ENCODE measurements around the gene MYO9B.
A peak's percentile ranks its signal among the peaks of the same experiment; 100 is the strongest.

MYO9B gene

DNA sequence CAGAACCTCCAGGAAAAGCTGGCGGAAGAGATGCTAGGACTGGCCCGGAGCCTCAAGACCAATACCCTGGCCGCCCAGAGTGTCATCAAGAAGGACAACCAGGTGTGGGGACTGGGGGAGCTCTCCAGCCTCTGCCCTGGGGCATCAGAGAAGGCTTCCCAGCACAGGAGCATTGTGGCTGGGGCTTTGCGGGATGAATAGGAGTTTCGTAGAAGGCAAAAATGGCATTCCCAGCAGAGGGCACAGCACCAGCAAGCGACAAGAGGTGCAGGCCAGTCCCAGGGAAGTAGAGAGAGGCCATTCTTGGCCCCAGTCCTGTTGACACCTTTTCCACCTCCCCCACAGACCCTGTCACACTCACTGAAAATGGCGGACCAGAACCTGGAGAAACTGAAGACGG, 143.7 kb downstream of the MYO9B start:
- no peak for DNase-seq

DNA sequence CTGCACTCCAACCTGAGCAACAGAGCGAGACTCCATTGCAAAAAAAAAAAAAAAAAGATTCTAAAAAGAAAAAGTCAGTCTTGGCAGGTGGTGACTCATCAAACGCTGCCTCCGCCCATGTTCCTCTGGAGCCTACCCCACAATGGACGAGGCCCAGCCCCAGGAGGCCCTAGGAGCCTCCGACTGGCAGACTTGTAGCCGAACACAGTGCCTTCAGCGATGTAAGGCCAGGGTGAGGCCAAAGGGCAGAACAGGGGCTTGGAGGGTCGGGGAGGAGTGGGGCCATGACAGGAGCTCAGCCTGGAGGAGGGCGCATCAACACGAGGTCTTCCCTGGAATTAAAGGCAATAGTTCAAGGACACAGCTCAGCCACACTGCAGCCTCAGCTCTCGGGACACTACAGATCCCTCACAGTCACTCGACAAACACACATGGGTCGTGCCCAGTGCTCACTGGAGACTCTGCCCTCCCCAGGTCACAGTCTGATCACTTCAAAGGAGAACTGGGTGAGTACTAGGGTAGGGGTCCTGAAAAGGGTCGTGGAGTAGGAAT, 144.7 kb downstream of the MYO9B start:
- DNase-seq, result no peak

DNA sequence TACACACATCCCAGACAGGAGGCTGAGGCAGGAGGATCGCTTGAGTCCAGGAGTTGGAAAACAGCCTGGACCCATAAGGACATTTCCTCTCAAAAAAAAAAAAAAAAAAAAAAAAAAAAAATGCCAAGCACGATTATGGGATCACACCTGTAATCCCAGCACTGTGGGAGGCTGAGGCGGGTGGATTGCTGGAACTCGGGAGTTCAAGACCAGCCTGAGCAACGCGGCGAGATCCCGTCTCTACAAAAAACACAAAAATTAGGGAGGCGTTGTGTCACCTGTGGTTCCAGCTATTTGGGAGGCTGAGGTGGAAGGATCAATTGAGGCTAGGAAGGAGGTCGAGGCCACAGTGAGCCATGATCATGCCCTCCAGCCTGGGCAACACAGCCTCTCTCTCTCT, 149.5 kb downstream of the MYO9B start:
- DNase-seq, result no peak

DNA sequence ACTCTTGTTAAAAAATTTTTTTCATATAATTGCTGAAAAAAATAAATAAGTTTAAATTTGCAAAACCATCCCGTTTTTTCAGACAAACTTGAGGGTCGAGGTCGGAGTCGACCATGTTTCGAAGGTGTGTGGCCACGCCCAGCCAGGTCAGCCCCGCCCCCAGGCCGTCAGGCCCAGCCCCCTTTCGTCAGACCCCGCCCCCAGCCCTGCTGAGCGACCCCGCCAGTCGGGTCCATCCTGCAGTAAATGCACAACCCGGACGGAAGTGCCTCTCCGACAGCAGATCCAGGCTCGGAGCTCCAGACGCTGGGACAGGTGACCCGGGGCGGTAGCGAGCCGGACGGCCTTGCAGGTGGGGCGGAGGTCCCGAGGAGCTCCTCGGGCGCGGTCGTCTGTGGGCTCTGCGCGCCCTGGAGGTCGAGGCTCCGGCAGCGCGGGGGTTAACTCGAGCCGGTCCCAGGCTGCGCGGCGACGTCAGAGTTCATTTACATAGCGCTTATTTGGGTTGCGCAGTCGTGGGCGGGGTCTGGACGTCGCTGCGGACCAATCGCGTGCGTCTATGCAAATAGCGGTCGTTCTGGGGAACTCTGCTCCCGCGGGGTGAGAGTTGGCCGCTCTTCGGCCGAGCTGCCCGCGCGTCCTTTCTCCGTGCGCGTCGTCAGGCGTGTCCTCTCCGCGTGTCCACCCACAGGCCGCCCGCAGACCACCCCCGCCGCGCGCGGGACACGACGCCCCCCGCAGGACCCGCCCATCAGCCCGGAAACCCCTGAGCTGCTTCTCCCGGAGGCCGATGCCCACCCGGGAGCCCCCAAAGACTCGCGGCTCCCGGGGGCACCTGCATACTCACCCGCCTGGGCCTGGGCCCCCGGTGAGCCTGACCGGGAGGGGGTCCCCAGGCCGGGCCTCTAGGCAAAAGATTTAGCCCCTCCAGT, 150.7 kb downstream of the MYO9B start, which contains the start of gene OCEL1:
Gene OCEL1 (plus strand): TSS at position 225 of the 932 bp plus-strand sequence. CDS start 22 bp downstream, at position 247.
- DNase-seq, result peak; percentile 96

DNA sequence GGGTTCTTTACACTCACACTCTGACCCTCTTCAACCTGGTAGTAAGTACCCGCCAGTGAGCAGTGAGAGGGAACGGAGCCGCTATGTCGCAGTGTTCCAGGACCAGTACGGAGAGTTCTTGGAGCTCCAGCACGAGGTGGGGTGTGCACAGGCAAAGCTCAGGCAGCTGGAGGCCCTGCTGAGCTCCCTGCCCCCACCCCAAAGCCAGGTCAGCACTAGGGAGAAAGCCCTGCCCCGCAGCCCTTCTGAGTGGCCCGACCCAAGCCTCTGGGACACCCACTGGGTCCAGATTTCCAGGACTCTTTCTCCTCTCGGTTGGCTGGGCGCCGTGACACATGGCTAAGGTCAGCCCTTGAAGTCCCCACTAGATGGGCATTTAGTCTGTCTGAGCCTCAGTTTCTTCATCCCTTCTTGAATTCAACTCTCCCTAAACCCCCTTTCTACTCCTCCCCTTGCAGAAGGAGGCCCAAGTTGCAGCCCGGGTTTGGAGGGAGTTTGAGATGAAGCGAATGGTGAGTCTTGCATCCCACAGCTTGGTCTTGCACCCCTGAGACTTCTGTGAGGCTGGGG, 152.3 kb downstream of the MYO9B start:
- DNase-seq, result no peak

DNA sequence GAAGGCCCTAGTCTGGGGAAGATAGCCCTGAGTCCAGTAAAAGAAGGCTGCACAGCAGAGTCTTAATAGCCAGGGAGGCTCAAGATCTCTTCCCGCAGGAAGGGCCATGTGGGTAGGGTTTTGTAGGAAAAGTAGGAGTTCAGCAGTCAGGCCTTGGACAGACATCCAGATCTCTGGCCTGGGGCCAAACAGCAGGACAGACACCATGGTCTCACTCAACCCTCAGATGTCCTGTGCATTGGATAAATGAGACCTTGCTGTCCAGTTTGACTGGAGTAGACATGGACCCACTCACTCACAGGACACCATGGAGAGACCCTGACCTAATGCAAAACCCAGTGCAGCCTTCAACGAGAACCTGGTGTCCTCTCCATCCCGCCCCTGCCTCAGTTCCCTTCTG, 154.3 kb downstream of the MYO9B start:
- DNase-seq, result no peak

DNA sequence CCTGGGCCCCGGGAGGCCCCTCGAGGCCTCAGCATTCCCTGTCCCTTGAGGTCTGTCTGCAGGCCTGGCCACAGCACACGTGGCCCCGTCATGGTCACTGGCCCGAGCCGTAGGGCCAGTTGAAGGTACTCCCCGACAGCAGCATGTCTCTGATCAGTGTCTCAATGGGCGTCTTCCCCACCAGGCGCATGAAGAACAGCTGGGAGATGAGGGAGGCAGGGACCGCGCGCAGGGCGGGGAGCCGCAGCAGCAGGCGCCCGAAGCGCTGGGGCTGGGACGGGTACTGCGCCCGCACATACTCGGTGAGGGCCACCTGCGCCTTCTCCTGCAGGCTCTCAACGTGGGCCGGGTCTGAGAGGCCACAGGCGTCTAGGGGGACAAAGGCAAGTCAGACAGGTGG, 156.7 kb downstream of the MYO9B start:
- DNase-seq, result no peak

DNA sequence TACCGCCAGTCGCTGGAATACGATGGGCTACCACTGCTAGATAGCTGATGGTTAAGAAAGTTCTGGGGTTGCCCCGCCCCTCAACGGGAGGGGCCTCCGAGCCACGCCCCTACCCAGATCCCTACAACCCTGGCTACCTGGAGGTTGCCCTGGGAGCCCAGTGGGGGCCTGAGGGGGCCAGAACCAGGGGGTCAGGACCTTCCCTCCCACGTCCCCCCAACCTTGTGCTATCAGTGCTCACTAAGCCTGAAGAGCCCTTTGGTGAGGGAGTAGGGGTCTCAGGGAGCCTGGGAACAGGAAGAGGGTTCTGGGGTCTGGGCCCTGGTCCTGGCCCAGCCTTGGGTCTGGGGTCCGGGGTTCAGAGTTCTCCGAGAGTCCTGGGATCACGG, 159.3 kb downstream of the MYO9B start:
- DNase-seq, result peak; percentile 35

DNA sequence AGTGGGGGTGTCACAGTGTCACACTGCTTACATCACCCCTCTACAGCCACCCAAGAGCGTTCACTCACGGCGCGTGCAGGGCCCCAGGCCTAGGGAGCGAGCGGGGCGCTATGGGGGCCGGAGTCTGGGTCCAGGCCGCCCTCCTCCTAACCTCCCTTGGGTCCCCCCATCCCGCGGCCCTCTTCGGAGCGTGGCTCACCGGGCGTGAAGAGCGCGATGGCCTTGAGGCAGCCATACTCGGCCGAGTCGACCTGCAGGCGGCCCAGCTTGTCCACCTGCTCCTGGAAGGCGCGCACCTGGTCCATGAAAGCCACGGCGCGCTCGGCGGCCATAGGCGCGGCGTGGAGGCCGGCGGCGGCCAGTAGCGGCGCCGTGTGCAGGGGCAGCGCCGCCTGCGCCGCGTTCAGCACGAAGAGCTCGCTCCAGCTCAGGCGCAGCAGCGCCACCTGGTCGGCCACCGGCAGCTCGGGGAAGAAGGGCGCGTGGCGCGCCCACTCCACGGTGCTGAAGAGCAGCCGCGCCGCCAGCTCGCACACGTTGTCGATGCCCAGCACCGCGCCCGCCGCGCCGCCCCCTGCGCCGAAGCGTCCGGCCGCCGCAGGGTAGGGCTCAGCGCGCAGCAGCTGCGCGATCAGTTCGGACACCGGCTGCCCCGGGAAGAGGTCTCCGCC, 159.9 kb downstream of the MYO9B start:
- DNase-seq, result peak; percentile 59

DNA sequence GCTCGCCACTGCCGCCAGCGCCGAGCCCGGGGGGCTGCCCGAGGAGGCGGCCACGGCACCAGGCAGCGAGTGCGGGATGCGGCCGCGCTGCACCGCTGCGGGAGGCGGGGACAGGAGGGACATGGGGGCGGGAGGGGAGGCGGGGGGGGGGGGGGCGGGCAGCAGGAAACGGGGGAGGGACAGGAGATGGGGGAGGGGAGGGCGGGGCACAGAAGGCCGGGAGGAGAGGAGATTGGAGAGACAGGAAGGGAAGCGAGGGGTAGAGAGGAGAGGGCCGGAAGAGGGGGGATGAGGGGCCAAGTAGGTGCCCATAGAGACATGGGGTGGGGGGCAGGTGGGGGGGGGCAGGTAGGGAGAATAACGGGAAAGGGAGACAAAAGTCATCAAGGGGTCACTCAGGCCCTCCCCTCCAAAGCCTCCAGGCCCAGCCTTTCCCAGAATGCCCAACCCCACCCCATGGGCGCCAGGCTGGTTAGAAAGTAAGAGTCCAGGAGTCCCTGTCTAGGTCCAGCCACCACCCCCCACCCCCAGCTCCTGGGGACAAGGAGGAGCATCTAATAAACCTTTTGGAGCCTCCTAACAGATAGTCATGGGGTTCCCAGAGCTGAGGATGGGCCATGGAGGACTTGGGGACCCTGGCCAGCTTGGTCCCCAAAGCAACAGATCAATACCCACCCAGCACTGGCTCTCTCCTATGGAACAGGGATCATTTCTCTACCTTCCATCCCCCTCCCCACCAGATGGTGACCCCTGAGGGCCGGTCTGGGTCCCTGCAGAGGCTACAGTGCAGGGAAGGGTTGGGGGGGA, 160.6 kb downstream of the MYO9B start:
- peak; percentile 57 for DNase-seq

DNA sequence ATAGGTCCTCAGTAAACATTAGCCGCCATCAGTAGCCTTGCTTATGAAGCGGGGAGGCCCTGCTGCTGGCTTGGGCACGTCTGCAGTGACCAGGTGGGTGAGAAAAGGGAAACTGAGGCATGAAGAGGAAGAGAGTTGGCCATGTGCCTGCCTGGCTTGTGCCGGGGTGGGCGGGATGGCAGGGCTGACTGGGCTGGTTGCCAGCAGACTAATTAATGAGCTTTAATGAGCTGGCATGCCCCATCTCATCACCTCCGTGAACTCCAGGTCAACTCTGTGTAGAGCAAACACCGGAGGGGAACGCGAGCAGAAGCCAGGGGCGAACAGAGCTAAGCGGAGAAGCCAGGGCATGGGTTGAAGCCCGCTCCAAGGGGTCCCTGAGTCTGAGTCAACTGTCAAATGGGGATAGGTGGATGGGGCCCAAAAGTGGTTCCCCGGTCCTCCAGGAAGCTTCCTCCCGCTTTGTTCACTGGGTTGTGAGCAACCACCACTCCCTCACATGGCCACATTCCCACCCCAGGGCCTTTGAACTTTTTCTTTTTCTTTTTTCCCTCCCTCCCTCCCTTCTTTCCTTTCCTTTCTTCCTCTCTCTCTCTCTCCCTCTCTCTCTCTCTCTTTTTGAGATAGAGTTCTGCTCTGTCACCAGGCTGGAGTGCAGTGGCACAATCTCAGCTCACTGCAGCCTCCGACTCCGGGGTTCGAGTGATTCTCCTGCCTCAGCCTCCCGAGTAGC, 161.4 kb downstream of the MYO9B start:
- no peak for DNase-seq

DNA sequence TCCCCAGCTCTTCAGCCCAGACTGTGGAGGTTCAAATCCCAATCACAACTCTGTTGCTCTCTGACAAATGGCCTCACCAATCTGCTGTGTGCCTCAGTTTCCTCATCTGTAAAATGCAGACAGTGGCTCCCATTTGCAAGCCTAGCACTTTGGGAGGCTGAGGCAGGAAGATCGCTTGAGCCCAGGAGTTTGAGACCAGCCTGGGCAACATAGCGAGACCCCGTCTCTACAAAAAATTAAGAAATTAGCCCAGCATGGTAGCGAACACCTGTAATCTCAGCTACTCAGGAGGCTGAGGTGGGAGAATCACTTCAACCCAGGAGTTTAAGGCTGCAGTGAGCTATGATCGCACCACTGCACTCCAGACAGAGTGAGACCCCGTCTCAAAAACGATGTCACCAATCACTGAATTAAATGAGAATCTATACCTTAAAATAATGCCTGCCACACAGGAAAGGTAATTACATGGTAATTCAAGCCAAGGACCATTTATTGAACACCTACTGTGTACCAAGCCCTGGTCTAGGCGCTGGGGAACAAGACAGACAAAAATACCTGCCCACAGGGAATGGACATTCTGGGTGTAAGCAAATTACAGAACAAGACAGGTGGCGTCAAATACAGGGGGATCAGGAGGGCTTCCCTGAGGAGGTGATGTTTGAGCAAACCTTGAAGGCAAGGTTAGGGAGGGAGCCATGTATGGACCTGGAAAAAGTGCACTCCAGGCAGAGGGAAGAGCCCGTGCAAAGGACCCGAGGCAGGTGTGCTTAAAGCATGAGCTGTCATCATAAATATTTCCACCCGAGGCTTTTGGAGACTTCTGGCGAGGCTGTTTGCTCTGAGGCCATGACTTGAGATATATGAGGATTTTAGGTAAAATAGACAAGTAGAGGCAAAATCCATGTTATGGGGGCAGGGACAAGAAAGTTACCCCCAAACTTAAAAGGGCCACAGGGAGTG, 162.4 kb downstream of the MYO9B start:
- DNase-seq, result no peak

DNA sequence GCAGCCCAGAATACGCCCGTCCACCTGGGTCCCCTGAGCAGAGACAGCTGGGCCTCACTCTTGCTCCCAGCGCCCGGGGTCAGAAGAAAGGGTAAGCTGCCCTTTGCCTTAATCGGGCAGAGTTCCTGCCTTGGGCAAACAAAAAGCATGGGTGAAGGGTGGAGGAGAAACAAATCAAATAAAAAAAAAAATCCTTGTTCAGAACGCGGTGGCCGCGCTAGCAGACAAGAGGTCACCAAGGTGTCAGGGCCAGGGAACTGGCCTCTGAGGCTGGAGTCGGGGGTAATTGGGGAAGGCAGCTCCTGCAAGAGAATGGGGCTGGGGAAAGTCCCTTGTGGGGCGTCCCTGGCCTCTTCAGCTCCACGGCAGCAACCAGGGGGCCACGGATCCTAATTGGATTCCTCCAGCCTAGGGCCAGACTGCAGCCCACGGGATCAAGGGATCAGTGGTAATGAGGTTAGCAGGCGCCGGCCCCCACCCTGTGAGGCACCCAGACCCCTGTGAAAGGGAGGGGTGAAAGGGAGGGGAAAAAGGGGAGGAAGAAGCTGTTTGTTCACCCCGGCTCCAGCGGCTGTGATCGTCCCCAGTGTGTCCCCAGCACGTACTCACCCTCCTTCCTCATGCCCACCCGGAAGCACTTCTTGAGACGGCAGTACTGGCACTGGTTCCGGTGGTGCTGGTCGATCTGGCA, 164.6 kb downstream of the MYO9B start:
- DNase-seq, result no peak

DNA sequence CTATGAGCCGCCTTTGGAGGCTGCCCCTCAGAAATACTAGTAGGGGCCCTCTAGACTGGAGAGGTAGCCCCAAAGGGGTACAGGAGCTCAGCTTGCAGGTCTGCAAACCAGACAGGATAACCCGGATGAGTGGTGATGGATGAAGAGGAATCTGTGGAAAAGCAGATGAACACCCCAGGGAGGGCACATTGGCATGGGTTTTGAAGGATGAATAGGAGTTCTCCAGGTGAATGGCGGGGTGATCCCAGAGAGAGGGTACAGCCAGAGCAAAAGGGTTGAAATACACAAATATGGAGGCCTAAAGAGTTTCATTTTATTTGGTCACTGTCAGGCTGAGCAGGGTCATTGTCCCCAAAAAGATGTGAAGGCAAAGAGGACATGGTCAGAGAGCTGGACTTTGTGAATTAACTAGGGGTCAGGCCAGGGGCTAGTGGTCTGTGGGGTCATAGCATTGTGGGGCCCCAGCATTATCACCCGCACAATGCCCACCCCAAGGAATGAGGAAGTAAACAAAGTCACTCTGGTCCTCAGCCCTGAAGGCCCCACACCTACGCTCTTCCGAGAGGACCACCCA, 165.3 kb downstream of the MYO9B start:
- DNase-seq, result no peak

DNA sequence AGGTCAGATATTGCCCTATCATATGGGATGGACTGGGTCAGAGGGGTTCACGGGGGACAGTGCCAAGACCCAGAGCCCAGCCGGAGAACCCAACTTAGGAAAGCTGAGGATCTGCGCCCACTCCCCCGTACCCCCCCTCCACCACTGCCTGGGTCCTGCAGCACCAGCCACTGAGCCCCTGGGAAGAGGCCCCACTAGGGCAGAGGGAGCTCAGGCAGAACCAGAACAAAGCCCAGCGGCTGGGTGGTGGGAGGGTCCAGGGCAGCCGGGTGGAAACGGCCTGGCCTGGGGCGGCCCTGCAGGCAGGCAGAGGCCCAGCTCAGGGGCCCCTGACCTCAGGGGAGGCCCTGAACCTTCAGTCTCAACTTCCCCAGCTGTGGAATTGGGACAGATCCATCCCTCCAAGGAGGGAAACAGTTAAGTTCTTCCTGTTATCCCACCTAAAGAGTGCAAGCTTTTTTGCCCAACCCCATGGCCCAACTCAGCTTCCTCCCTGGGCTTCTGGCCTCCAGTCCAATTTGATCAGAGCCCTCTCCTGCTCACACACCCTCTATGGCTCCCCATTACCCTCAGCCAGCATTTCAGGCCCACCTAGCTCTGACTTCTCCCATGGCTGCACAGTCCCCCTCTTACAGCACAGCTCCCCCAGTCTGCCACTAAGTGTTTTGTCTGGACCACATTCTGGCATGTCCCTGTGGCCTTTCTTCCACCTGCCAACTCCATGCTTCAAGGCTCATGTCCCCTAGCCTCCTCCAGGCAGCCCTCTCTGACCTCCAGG, 167.0 kb downstream of the MYO9B start:
- DNase-seq, result no peak

DNA sequence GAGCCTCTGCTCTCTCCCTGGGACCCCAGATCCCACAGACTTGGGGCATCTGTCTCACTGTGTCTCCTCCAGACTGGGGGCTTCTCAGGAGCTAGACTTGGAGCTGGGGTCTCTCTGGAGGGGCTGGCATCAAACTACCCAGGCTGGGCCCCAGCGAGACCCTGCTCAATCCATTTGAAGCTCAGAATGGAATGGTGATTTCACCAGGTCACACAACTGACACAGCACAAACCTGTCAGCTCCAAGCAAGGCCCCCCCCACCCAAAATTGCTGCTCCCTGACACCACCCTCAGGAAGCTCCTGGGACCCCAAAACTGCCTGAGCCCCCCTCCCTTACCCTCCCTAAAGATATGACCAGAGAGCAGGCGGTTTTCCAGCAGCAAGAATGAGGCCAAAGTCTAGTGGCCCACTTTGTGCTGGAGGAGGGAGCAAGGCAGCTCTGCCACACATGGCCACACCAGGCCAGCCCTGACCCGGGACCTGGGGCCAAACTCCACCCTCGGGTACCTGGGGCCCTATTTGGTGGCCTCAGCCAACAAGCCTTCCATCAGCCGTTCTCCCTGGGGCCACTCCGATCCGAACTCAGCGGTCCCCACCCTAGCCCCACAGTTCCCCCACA, 167.7 kb downstream of the MYO9B start:
- DNase-seq, result no peak

DNA sequence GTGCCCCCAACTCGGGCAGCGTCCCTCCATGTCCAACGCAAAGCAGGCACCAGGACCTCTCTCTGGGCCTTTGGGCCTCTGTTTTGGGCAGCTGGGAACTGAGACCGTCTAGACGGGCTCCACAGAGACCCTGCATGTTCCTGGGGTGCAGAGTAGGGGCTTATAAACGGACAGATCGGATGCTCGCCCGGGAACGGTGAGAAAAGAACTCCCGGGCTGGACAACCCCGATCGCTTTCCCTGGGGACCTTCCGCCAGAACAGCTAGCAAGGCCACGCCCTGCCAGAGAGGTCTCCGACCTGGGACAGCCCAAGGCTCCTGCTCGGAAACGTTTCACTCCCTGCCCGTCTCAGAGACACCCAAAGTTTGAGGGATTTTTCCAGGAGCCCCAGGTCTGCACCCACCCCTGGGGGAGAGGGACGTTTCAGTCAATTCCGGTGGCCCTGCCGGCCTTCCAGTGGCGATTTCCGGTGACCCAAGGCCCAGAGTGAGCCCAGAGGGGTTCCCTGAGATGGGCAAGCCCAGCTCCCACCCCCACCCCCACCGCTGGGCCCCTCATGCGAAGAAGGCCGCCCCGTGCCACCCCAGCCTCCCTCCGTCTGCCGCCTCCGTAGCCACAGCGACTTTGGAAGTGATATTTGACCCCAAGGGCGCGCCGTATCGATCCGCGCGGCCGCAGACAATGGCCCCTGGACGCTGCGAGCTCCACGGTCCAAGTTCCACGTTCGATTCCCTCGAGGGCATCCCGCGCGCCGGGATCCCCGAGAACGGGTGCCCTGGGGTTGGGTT, 168.4 kb downstream of the MYO9B start:
- no peak for DNase-seq

Data from NCI-H2029 (cell line).